Measurements from ENCODE around the gene UBA1. TPM values are rescaled to one million over a fixed set of nuclear protein-coding genes. Genes with fewer than 3 reads are reported as not detected.

UBA1 gene
- total and polyA plus RNA-seq, 11 donors, result 86.9 to 171 (median 130) TPM

- DNase-seq (no peak), ATAC-seq (peak; percentile 7 to 51 (median 31))
- intact Hi-C loops (cut with DNase I), result loop anchor here in 2 of 10 donors (5.0 kb wide), 2 partner anchors 87 to 337 kb away; partner anchors contain the start of genes USP11 (in 1 of the 2) and ZNF41 (in 1 of the 2)
- Histone ChIP-seq H3K4me1 (peaks cover 0 to 32% (median 16%) of the 10 kb centered on the region in 12 donors), H3K27me3 (peaks cover 0 to 11% (median 0%) of the 10 kb centered on the region in 9 donors), H3K4me3 (peak overlapping the region; percentile 42 to 98 (median 73)), H3K9me3 (no peaks in the 10 kb centered on the region), H3K36me3 (peaks cover 0 to 16% (median 3%) of the 10 kb centered on the region in 9 donors), H3K27ac (peak overlapping the region; percentile 89 to 98 (median 94))
- WGBS, 4 donors, result 1 to 40% (median 19%) methylated on average over 38 to 39 of the region's 39 CpGs
- TF ChIP-seq POLR2A (IDR thresholded peaks at IDR 0.05), result no peak
- no peak for TF ChIP-seq CTCF (IDR thresholded peaks at IDR 0.05)
Observed at GRCh38 chrX:47145395-47146120, 48.1 kb upstream of the UBA1 start.

GRCh38 chrX:47146121-47146935 lies 47.3 kb upstream of the UBA1 start:
- intact Hi-C loops (cut with DNase I), result loop anchor here in 2 of 10 donors (5.0 kb wide), 2 partner anchors 86 to 336 kb away; partner anchors contain the start of genes USP11 (in 1 of the 2) and ZNF41 (in 1 of the 2)
- 2 to 53% (median 24%) methylated on average over 8 to 10 of the region's 10 CpGs for WGBS, 4 donors
- H3K4me1 ChIP-seq, result peaks cover 0 to 32% (median 16%) of the 10 kb centered on the region in 12 donors
- peaks cover 0 to 10% (median 0%) of the 10 kb centered on the region in 9 donors for H3K27me3 ChIP-seq
- peaks cover 0 to 16% (median 6%) of the 10 kb centered on the region in 9 donors for H3K36me3 ChIP-seq
- no peaks in the 10 kb centered on the region for H3K9me3 ChIP-seq
- peak overlapping the region; percentile 42 to 98 (median 73) for H3K4me3 ChIP-seq
- no peak for ATAC-seq
- DNase-seq, result no peak
- TF ChIP-seq CTCF (IDR thresholded peaks at IDR 0.05) (no peak), POLR2A (IDR thresholded peaks at IDR 0.05) (no peak)
- H3K27ac ChIP-seq, result peak overlapping the region in 7 of 12 donors; percentile 90 to 98 (median 93)

GRCh38 chrX:47146936-47147859 lies 46.4 kb upstream of the UBA1 start:
- intact Hi-C loops (cut with DNase I), result loop anchor here in 2 of 10 donors (5.0 kb wide), 2 partner anchors 85 to 335 kb away; partner anchors contain the start of genes USP11 (in 1 of the 2) and ZNF41 (in 1 of the 2)
- Histone ChIP-seq H3K9me3 (no peaks in the 10 kb centered on the region), H3K36me3 (peaks cover 0 to 22% (median 8%) of the 10 kb centered on the region in 9 donors), H3K27ac (peak overlapping the region in 2 of 12 donors; percentile 90 to 96), H3K27me3 (peaks cover 0 to 14% (median 0%) of the 10 kb centered on the region in 9 donors), H3K4me1 (peaks cover 0 to 32% (median 16%) of the 10 kb centered on the region in 12 donors), H3K4me3 (peak overlapping the region in 6 of 12 donors; percentile 72 to 98 (median 77))
- DNase-seq (no peak), ATAC-seq (no peak)
- WGBS, 4 donors, result 63 to 71% (median 67%) methylated on average over 10 to 12 of the region's 12 CpGs
- no peak for TF ChIP-seq POLR2A (IDR thresholded peaks at IDR 0.05)
- TF ChIP-seq CTCF (IDR thresholded peaks at IDR 0.05), result no peak

All from heart left ventricle (tissue), 16 donors.